Astrocyte (in vitro differentiated cells and primary cell): ENCODE measurements around the gene CREB1.

Source experiments
- CTCF ChIP-seq: IDR thresholded peaks from 2 replicates; pipeline ENCODE4 v1.5.1; 2011; ENCODE audit warnings: low read depth, mild to moderate bottlenecking, inconsistent platforms, low read length, moderate library complexity; ENCODE audit not compliant: insufficient read depth
- EZH2 ChIP-seq: IDR thresholded peaks from 2 replicates; pipeline ENCODE4 v1.6.1; 2012; ENCODE audit warnings: mild to moderate bottlenecking, low read length, inconsistent platforms; ENCODE audit not compliant: insufficient read depth

GRCh38 chr2:207624185-207625013 is 94.6 kb downstream of the CREB1 start:
- TF ChIP-seq CTCF (no peak), EZH2 (no peak)
